ENCODE data around the gene ATXN1.
"Not testable (repeated sequence)": the region's sequence is repeated elsewhere in the genome, so short reads cannot be mapped to it uniquely, and the experiment has no call there.

Gene ATXN1

GRCh38 chr6:16613504-16613903 is 147.8 kb downstream of the ATXN1 start:
- DNase-seq (ENCODE audit: low spot score): not testable (repeated sequence)

- no peak for DNase-seq (ENCODE audit: low spot score)
These were observed 152.8 kb downstream of the ATXN1 start for GRCh38 chr6:16608444-16608843.

GRCh38 chr6:16602035-16602434 is 159.2 kb downstream of the ATXN1 start:
- DNase-seq (ENCODE audit: low spot score): no peak

- DNase-seq (ENCODE audit: low spot score): no peak
These were observed 160.6 kb downstream of the ATXN1 start for GRCh38 chr6:16600701-16601100.

- DNase-seq (ENCODE audit: low spot score): no peak
These were observed 161.2 kb downstream of the ATXN1 start for GRCh38 chr6:16600026-16600425.

- no peak for DNase-seq (ENCODE audit: low spot score)
These were observed 164.5 kb downstream of the ATXN1 start for GRCh38 chr6:16596616-16597331.

GRCh38 chr6:16595514-16596120 is 165.6 kb downstream of the ATXN1 start:
- no peak for DNase-seq (ENCODE audit: low spot score)

- DNase-seq (ENCODE audit: low spot score): no peak
These were observed 166.4 kb downstream of the ATXN1 start for GRCh38 chr6:16594849-16595248.

- no peak for DNase-seq (ENCODE audit: low spot score)
These were observed 168.9 kb downstream of the ATXN1 start for GRCh38 chr6:16592223-16592911.

GRCh38 chr6:16591396-16592222 is 169.7 kb downstream of the ATXN1 start:
- DNase-seq (ENCODE audit: low spot score): no peak

GRCh38 chr6:16585805-16586204 is 175.5 kb downstream of the ATXN1 start:
- DNase-seq (ENCODE audit: low spot score): no peak

GRCh38 chr6:16583144-16583762 is 178.0 kb downstream of the ATXN1 start:
- no peak for DNase-seq (ENCODE audit: low spot score)

- no peak for DNase-seq (ENCODE audit: low spot score)
These were observed 178.7 kb downstream of the ATXN1 start for GRCh38 chr6:16582446-16583143.

GRCh38 chr6:16578695-16579285 is 182.5 kb downstream of the ATXN1 start:
- no peak for DNase-seq (ENCODE audit: low spot score)

- DNase-seq (ENCODE audit: low spot score): no peak
These were observed 184.6 kb downstream of the ATXN1 start for GRCh38 chr6:16576451-16577368.

GRCh38 chr6:16575655-16576054 is 185.6 kb downstream of the ATXN1 start:
- DNase-seq (ENCODE audit: low spot score): no peak

GRCh38 chr6:16572943-16573342 is 188.3 kb downstream of the ATXN1 start:
- no peak for DNase-seq (ENCODE audit: low spot score)

GRCh38 chr6:16572317-16572716 is 188.9 kb downstream of the ATXN1 start:
- no peak for DNase-seq (ENCODE audit: low spot score)

- no peak for DNase-seq (ENCODE audit: low spot score)
These were observed 190.3 kb downstream of the ATXN1 start for GRCh38 chr6:16570946-16571345.

GRCh38 chr6:16570221-16570553 is 191.1 kb downstream of the ATXN1 start:
- DNase-seq (ENCODE audit: low spot score): no peak
